HG02571 (cell line): Measurements from ENCODE around the gene LGR6.

Experiments used
- ATAC-seq: cut with Tn5 transposase; IDR thresholded peaks from one replicate; pipeline ENCODE4 v1.9.1; 2021; ENCODE audit warnings: mild to moderate bottlenecking, moderate library complexity; ENCODE audit not compliant: unreplicated experiment

LGR6 gene

DNA sequence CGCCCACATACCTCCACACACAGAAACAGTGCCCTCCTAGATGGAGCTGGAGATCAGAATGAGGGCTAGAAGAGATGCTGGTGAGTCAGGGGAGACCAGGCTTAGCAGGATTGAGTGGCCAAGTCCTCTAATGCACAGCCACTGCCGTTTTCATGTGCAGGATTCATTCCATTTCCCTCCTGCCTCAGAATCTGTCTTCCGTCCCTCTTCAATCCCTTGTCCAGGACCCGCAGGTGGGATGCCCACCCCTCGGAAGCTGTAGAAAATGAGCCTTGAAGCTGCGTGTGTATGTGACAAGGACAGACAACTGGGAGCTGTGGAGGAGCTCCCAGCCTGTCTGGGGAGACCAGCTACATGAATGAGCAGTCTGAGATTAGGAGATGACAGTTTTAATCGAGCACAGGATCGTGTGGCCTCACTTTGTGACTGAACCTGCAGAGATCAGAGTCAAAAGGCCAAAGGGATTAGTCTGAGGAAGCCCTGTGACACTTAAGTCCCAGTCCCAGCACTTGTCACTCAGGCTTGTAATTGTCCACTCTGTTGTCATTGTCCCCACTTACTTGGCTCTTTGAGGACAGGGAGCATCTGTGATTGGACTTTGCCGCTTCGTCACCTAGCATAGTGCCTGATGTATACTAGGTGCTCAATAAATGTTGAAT is 22.0 kb downstream of the LGR6 start:
- ATAC-seq: no peak

DNA sequence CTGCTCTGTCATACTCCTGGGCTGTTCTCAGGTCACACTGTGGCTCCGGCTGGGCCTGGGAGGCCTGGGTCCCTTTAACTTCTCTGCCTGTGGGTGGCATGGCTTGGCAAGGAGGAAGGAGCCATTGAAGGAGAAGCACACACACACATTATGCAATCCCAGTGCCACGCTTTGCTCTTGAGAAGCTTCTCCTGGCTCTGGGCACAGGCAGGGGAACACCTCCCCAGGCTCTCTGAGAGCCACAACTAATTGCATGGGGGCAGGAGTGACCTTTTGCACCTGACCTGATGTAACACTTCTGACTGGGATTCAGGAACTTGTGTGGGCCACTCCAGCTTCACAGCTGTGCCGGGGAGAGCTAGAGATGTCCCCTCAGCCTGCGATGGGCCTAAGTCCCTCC is 23.1 kb downstream of the LGR6 start:
- no peak for ATAC-seq

DNA sequence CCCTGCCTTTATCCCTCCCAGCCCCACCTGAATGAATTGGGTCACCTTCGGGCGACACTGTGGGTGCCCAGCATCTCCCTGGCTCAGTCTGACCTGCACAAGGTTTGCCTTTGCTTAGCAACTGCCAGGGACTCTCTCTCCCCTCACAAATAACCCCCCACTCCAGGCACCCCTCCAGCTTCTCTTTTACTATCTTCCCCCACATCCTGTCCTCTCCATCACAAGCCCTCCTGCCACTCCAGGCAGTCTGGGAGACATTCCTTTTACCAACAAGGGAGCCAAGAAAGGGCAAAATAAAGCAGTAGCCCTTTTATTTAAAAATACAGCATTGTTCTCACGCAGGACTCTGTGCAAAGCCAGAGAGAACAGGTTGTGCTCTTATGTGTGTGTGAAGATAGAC is 23.9 kb downstream of the LGR6 start:
- ATAC-seq: no peak

DNA sequence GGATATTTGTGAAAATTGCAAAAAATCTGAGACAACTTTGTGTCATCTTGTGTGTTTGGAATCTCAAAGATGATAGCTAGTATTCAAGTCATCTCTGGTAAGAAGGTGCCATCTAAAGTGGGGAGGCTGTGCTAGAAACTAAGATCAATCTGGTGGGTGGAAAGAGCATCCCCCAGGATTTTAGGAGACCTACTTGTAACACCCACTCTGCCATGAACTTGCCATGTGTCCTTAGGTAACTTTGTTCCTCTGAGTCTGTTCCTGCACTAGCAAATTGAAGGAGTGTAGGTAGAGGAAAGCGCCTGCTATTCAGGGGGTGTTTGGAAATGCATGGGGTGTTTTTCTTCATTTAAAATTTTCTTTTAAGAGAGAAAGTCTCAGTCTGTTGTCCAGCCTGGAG is 24.4 kb downstream of the LGR6 start:
- ATAC-seq: no peak

DNA sequence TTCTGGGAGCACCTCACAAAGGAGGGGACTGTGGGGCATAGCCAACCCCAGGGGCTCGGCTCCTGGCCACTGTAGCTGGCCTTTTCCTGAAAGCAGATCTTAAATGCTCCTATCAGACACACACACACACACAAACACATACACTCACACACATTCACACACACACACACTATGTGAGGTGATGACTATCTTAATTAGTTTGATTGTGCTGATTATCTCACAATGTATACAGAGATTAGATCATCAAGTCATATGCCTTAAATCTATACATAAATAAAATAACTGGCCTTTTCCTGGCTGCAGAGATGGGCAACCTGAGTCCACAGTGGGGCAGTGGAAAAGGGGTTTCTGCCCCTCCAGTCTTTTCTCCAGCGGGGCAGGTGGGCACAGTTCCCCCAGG is 27.1 kb downstream of the LGR6 start:
- ATAC-seq: no peak

DNA sequence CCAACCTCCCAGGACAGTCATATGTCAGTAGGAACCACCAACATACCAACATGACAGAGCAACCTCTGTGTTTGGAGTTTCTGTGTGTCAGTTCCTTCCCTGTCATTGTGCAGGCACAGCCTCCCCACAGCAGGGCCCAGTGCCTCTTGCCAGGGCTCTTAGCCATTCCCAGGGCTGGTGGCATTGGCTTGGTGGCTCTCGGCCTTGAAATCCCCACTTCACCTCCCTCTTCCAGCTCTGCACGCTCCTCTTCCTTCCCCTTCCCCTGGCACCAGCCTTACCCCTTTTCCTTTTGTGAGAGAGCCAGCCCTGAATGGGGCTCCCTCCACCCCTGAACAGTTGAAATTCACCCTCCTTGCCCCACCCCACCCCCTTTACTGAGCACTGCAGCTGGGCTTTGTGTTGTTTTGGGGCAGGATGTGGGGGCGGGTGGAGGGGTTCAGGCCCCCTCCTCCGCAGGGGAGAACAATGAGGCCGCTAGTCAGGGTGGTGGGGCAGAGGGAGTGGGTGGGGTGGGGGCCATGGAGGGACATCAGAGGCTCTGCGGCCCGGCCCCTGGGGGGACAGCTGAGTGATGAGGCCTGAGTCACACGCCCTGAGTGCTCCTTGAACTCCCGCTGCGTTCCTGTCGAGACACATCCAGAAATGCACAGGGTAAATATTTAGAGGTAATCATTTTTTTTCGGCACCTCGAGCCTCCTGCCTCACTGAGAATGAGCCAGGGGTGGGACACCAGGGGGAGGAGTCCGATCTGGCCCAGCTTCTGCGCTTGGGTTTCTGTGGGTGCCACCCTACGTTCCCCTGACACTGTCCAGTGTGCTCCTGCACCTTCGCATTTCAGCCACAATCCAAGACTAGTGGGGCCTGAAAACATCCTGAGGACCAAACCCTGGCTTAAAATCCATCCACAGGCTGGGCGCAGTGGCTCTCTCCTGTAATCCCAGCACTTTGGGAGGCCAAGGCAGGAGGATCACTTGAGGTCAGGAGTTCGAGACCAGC is 28.6 kb downstream of the LGR6 start:
- ATAC-seq: no peak

DNA sequence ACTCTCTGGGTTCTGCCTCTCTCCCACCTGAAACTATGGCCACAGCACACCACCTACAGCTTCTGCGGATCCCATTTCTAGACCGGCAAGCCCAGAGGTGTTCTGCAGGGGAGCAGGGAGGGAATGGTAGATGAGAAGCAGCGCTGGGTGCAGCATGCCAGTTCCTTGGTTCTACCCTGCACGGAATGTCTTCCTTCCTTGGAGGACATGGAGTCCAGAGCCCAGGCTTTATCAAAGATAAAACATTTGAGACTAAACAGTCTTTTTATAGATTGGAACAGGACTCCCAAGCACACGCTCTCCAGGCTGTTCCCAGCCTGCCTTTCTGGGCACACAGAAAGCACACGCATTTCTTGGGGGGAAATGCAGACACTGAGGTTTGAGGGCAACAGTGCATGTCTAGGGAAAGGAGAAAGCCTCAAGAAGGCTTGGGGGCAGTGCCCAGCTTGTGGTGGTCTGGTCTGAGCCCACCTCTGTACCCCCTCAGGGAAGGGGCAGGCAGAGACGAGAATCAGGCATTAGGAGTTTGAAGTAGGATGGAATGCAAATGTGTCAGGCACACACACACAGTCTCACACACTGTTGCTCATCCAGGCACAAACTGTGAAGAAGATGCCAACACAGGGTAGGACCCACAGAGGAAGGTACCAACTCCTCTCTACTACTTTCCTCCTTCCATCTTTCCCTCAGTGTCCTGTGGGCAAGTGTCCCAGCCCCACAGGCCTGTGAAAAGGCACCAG is 29.7 kb downstream of the LGR6 start:
- no peak for ATAC-seq

DNA sequence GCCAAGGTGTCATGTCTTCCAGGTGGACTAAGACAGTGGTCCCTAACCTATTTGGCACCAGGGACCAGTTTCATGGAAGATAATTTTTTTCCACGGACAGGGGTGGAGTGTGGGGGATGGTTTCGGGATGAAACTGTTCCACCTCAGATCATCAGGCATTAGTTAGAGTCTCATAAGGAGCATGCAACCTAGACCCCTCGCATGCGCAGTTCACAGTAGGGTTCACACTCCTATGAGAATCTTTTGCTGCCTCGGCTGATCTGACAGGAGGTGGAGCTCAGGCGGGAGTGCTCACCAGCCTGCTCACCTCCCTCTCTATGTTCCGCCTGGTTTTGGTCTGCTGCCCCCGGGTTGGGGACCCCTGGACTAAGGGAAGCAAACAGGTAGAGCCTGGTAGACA is 30.9 kb downstream of the LGR6 start:
- no peak for ATAC-seq

DNA sequence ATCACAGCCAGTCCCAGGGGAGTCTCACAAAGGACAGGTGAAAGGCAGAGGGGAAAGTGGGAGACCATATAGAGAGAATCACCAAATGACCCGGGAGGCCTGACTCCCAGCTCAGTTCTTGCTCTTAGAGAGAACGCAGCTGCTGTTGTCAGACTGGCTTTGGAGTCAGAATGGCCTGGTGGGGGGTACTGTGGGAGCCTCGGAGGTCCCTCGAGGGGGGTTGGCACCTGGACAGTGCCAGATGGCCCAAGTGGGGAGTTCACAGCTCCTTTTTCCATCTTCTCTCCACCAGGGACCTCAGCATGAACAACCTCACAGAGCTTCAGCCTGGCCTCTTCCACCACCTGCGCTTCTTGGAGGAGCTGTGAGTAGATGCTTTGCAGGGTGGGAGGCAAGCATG is 31.5 kb downstream of the LGR6 start:
- ATAC-seq: no peak

DNA sequence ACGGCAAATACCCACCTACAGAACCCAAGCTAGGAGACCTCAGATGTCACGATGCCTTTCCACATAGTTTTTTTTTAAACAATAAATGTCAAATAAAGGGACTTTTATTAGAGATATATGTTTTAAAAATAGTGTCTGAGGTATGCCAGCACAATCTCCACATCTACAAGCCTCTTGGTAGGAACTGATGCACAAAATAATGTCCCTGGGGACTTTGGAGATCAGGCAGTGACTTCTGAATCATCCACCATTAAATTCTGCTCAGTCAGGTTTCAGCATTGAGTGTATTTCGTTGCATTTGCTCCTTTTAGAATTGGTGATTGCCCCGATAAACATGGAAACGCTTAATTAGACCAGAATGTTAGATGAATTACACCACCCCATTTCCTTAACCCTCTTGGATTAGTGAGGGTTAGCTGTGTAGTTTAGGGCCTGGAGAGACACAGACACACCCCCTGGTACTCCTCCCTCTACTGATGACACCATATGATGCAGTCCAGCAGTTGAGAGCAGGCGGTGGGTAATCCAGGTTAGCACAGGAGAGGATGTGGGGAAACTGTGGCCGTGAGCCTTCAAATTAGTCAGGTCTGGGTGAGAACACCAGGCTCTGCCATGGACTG is 33.6 kb downstream of the LGR6 start:
- ATAC-seq: no peak

DNA sequence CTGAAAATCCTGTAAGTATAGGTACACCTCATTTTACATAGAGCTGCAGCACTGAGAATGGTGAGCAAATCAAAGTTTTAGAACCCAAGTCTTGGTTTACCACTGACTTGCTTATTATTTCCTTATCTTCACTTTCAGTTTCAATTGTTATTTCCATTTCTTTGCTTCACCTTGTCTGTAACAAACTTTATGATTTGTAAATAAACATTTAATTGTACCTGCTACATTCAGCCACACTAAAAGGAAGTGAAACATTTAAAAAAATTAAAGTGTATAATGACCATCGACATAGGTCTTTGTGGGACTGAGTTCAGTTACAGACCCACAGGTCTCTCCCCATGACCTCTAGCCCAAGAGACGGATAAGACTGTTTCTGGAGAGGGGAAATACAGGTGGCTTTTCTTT is 34.4 kb downstream of the LGR6 start:
- no peak for ATAC-seq

DNA sequence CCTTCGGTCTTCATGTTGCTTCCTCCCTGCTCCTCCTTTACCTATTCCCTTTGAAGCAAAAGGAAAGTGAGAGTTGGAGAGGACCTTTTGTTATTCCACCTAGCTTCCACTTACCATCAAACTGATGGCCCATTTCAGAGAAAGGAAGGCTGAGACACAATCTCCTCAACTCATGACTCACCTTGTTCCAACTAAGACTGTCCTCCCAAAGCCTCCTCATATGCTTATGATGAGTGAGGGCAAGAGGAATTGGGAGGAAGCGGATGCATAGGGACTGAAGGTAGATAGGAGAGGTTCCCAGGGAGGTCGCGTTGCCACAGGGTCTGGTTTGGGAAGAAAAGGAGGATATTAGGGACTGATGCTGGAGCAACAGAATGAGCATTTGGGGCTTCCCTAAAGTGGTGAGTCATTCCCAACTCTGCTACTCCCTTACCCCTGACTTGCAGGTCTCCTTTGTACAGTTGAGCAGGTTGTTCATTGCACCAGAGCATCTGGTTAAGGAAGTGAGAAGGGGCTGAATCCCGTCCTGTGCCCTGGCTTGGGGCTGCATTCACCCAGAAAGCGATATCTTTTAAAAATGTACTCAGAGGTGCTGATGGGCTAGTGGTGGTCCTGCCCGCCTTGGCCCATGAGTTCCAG is 35.0 kb downstream of the LGR6 start:
- no peak for ATAC-seq

DNA sequence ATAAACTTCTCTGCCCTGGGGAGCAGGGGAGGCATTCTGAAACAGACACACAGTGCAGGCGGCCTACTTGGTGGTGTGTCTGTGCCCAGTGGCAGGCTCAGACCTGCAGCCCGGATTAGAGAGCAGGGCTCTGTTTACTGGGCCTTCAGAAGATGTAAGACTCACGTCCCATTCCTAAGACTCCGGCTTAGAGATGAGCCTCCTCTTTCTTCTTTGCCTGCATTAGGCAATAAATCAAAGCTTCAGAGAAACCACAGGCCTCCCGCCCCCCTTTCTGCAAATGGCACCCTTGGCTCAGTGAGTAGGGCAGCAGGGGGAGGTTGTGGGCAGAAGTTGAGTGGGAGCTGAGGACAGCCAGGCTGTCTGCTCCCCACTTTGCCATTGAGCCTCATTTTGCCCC is 35.8 kb downstream of the LGR6 start:
- no peak for ATAC-seq

DNA sequence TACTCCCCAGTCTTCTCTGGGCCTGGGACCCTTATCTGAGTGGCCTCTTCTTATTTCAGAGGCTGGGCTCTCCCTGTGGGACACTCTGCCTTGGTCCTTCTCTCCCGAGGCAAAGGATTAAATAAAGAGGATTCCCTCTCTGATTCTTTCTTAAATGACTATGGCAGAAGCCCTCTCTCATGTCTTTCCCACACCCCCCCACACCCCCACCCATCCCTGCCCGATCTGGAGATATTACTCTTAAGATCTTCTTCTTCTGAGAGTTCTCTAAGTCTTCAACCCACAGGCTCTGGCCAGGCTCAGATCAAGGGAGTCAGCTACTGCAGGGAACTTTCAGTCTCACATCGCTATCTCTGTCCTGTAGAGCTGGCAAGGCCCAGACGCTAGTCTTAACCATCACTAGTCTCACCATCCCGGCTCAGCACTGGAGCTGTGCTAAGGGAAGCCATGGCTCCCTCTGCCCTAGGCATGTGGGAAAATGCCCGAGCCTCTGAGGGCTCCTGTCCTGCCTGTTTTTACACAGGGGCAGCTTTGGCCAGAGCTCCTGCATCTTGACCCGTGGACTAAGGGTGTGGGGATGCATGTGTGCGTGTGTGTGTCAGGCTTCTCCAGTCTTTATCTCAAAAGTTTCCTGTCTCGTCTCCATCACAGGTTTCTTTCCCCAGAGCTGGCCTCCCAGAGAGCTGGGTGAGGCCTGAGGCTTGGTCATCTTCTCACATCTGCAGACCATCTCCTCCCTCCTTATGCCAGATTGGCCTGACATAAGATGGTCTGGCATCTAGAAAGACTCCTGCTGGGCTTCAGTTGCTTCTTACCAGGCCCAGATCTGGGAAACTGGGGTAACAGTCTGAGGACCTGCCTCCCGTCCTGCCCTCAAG is 36.7 kb downstream of the LGR6 start:
- no peak for ATAC-seq

DNA sequence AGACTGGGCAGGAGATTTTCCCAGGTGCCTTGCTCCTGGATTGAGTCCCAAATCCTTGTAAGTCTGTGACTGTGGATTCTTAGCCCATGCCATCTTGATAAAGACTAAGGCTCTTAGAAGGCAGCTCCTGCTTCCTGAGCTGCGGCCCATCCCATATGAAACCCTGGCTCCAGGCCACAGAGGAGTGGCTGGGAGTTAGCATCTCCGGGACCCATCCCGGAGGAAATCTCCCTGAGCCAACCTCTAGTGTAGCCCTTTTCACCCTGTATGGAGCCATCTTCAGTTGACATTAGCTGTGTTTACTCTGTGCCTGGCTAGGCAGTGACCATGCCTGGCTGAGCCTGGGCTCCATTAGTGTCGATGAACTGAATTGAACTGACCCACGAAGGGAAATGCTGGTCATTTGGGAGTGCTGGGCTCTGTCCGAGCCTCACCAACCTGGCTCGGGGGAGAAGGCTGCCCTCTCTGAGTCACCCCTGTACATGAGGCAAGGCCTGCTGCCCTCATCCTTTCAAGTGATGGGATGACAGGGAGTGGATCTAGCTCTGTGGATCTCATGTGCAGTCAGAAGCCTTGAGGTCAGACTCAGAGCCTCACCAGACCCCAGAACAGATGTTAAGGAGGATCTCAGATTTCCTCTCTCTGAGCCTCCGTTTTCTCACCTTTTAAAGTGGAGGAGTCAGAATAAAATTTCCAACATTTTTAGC is 37.5 kb downstream of the LGR6 start:
- ATAC-seq: no peak

DNA sequence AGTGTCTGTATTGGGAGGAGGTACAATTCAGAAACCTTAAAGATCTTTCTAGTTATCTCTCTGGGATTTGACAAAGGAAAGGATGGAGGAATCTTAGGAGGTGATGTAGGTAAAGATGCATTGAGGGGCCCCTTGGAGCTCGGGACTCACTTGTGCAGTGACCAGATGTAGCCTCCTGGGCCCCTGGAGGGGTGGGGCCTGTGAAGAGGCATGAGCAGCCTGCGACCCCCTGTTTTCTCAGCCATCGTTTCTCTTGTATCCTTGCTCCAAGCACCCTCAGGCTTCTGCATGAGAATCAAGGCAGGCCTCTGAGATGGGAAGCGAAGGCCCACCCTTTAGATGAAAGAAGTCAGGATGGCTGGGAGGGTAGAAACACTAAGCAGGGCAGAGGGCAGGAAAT is 39.6 kb downstream of the LGR6 start:
- no peak for ATAC-seq

DNA sequence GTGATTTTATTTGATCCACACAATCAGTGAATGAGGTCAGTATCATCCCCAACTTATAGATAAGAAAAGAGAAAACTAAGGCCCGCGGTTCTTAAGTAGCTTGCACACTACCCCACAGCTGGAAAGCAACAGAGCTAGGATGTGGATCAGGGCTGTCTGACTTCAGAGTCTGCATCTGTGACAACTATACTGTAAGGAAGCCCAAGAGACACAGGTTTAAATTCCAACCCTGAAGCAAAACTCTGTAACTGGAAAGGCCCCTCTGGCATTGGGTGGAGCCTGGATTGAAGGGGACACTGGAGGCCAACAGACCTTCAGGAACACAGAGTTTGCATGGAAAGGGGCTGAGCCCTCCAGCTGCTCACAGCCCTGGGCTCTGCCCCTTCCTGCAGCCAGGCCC is 40.2 kb downstream of the LGR6 start:
- no peak for ATAC-seq

DNA sequence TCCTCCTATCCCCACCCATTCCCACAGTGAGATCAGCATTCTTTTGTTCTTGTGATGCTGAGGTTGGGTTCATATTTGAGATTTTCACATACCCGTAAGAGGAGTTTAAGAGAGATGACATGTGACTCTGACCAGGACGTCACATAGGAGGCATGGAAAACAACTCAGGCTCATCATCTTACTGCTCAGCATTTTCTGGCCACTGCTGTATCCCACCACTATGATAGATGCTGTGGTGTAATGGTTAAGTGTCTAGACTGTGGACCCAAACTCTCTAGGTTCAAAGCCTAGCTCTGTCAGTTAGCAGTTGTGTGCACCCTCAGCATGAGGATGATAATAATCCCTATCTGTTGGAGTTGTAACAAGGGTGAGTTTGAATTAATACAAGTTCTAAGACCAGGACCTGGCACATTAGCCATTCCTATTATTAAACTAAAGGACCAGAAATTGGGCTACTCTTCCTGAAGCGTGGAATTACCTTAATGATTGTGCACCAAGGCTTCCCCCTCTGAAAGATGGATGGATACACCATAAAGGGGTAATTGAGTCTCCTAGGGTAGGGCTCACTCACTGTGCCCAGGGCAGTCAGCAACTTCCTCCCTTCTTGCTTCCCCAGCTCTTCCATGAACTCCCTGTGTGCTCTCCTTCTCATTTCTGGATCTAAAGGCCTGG is 40.9 kb downstream of the LGR6 start:
- ATAC-seq: no peak
